GM13977 (cell line): ENCODE data around the gene ICAM2.
A peak's percentile ranks its signal among the peaks of the same experiment; 100 is the strongest.

Source experiments
- DNase-seq: peaks from one replicate; pipeline ENCODE4 v3.0.0; 2012; ENCODE audit warnings: low spot score
- CTCF ChIP-seq: IDR thresholded peaks from 2 replicates; pipeline ENCODE4 v1.5.1; 2012; ENCODE audit warnings: mild to moderate bottlenecking, control low read depth; ENCODE audit not compliant: insufficient read depth; ENCODE audit errors: extremely low read depth, missing control alignments
- in situ Hi-C: fragments of 300-500 bp; cut with MboI; formaldehyde crosslinking; loops from one replicate; pipeline ENCODE4 v1.12.0; 2022; ENCODE audit warnings: low sequenced_read_pairs, low pct_unique_long_range_greater_than_20kb, mixed read lengths, inconsistent platforms; ENCODE audit not compliant: unreplicated experiment

ICAM2 gene

GRCh38 chr17:63960430-63960829, 60.0 kb downstream of the ICAM2 start:
- DNase-seq = no peak
- in situ Hi-C loops = no loop called here
- TF ChIP-seq CTCF = no peak

- in situ Hi-C loops = no loop called here
- DNase-seq = no peak
- TF ChIP-seq CTCF = no peak
Measured at GRCh38 chr17:63960006-63960405, 60.4 kb downstream of the ICAM2 start.

- no peak for TF ChIP-seq CTCF
- in situ Hi-C loops = no loop called here
- DNase-seq = no peak
Measured at GRCh38 chr17:63956296-63956920, 64.0 kb downstream of the ICAM2 start.

GRCh38 chr17:63955791-63956190, 64.6 kb downstream of the ICAM2 start:
- no peak for DNase-seq
- in situ Hi-C loops = no loop called here
- TF ChIP-seq CTCF = no peak

GRCh38 chr17:63955232-63955631, 65.2 kb downstream of the ICAM2 start:
- no peak for TF ChIP-seq CTCF
- DNase-seq = no peak
- in situ Hi-C loops = no loop called here

GRCh38 chr17:63954402-63955063, 65.9 kb downstream of the ICAM2 start:
- in situ Hi-C loops = no loop called here
- DNase-seq = no peak
- TF ChIP-seq CTCF = peak; percentile 7
